Stimulated activated CD4-positive, alpha-beta T cell treated with anti-CD3 and anti-CD28 coated beads, TNF-alpha, amount 100 ng/mL, for 48 hours (primary cell): ENCODE results near the gene NCKAP5.
"Not testable (repeated sequence)": the region's sequence is repeated elsewhere in the genome, so short reads cannot be mapped to it uniquely, and the experiment has no call there.

Experiments
- DNase-seq, 3 donors: peaks; one replicate each; pipeline ENCODE4 v3.0.0-alpha.2; 2020; ENCODE audit warnings: low read depth in 3 of 3

NCKAP5 gene

DNA sequence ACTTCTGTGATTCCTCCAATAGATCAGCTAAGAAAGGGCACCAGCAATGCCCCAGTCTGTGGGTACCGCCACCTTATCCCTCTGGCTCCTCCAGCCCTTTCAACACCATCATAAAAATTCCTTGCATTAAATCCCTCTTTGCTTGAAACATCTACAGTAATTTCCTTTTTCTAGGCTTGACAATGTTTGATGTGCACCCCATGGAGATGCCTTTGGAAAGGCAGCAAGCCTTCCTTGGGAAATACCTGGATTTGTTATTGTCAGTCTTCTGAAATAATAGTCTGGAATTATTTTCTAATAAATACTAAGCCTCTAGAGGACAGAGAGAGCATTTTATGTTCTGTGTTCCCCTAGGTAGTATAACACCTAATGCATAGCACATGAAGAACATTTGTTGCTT is 46.1 kb downstream of the NCKAP5 start:
- no peak for DNase-seq

- DNase-seq, result no peak
These were observed 47.0 kb downstream of the NCKAP5 start for GRCh38 chr2:133521146-133521745.

DNA sequence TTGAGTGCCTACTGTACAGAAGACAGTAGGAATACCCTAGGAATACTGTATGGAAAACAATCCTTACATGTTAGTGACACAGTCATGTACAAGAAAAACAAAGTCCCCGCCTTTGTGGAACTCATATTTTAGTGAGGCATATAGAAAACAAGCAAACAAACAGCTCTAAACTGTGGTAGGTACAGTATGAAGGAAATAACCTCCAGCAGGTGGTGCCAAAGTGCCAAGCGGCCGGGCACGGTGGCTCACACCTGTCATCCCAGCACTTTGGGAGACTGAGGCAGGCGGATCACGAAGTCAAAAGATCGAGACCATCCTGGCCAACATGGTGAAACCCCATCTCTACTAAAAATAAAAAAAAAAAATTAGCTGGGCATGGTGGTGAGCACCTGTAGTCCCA is 48.6 kb downstream of the NCKAP5 start:
- not testable (repeated sequence) for DNase-seq

DNA sequence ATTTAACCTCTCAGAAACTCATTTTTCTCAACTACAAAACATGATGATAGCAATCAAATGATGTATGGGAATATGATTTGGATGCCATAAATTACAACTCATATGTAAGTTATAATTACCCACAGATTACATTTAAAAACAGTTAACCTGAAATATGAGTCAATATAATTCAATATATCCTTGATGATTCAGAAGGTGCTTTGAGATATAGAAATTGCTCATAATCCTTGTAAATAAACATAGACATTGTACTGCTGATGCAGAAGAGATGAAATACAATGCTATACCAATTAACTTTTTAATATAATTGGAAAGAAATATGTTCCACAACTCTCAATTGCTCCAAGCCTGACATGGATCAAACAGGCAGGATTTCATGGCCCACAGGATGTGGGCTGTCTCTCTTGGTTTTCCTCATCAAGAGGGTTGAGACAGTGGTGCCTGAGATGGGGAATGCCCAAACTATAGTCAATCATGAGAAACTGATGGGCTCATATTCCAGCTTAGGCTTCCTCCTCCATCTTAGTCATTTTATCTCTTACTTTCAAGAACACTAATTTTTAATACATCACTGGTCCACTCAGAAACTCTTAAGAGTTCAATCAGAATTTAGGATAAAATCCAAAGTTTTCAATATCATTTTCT is 49.4 kb downstream of the NCKAP5 start:
- DNase-seq, result no peak

DNA sequence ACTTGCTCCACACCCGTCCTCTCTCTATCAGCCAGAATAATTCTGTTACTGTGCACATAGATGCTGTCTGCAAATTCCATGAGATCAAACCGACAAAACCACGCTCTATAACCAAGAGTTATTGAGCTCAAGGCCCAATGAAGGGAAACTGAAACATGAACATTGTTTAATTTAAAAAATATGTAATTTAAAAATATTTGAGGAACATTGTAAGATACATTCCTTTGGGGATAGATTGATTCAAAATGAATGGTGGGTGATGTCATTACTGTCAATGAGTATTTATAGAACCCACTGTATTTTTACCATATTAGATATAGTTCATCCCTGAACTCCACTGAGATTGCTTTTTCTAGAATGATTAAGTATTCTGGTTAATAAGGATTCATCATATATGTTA is 50.4 kb downstream of the NCKAP5 start:
- DNase-seq, result no peak

GRCh38 chr2:133516405-133517026 is 51.7 kb downstream of the NCKAP5 start:
- DNase-seq, result no peak

GRCh38 chr2:133515271-133515670 is 53.0 kb downstream of the NCKAP5 start:
- DNase-seq, result no peak

- no peak for DNase-seq
These were observed 54.4 kb downstream of the NCKAP5 start for GRCh38 chr2:133513893-133514292.

GRCh38 chr2:133512121-133512520 is 56.1 kb downstream of the NCKAP5 start:
- DNase-seq, result no peak

GRCh38 chr2:133511679-133512078 is 56.6 kb downstream of the NCKAP5 start:
- no peak for DNase-seq

GRCh38 chr2:133509777-133510176 is 58.5 kb downstream of the NCKAP5 start:
- no peak for DNase-seq

- no peak for DNase-seq
These were observed 59.6 kb downstream of the NCKAP5 start for GRCh38 chr2:133508546-133509165.

DNA sequence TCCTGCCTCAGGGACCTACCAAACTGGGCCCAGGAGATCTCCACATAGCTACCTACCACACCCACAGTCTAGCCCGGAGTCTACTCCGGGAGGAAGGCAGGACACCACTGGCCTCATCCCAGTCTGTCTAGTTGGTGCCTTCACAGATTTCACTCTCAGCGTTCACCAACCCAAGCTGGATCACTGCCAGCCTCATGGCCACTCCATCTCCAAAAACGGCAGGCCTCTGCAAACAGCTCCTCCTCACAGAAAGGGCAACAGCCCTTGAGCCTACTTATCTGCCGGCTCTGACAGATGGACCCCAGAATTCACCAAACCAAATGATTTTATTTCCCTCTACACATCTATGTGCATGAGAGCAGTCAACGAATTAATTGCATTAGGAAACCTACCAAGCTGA is 61.3 kb downstream of the NCKAP5 start:
- DNase-seq, result no peak

GRCh38 chr2:133504566-133505505 is 63.4 kb downstream of the NCKAP5 start:
- no peak for DNase-seq

GRCh38 chr2:133503927-133504326 is 64.3 kb downstream of the NCKAP5 start:
- no peak for DNase-seq

- DNase-seq, result no peak
These were observed 64.9 kb downstream of the NCKAP5 start for GRCh38 chr2:133503323-133503722.

GRCh38 chr2:133502678-133503077 is 65.6 kb downstream of the NCKAP5 start:
- no peak for DNase-seq

DNA sequence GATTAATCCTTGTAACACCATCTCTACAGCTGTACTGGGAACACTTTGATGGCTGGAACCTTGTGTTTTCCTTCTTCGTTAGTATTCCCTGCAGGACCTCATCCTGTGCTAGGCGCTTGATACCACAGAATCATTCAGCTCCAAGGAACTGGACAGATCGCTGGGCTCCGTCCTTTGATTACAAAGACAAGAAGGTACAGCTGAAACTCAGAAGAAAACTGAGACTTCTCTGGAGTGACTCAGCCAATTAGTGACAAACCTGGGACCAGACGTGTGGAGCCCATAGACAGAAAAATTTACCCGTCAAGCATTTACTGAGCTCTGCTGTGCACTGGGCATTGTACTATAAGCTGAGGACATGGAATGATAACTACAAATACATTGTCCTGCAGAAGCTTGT is 67.3 kb downstream of the NCKAP5 start:
- no peak for DNase-seq

DNA sequence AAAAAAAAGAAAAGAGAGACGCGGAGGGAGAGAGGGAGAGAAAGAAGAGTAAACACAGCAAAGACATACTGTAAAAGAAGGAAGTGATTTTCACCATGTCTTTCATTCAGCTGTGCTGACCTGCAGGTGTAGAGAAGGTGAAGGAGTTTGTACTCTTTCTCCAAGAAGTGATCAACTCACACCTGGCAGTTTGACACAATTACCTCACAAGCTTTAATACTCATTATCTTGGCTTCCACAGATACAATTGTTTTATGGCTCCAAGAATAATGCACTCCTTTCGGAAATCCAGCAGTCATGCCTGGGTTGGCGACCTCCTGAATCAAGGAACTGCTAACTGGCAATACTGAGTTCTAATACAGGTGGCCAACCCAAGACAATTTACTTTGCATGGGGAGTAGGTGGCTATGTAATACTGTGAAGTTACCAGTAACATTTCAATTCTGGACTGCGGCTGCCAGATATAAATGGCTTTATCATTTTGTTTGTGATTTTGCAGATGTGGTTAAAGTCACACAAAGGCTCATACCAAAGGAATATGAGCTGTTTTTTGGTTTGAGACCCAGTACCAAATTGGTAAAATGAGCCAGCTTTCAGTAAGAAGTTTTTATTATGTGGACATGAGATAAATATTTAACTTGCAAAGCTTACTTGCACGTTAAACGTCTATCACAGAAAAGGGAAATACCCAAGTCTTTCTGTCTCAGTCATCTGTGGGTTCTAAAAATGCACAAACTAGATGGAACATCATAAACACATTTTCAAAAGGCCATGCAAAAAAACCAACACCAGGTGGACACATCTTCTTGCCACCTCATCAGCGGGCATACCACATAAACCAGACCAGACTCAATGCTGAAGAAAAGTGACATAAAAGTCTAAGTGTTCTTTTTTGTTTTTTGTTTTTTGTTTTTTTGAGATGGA is 69.3 kb downstream of the NCKAP5 start:
- DNase-seq, result no peak

DNA sequence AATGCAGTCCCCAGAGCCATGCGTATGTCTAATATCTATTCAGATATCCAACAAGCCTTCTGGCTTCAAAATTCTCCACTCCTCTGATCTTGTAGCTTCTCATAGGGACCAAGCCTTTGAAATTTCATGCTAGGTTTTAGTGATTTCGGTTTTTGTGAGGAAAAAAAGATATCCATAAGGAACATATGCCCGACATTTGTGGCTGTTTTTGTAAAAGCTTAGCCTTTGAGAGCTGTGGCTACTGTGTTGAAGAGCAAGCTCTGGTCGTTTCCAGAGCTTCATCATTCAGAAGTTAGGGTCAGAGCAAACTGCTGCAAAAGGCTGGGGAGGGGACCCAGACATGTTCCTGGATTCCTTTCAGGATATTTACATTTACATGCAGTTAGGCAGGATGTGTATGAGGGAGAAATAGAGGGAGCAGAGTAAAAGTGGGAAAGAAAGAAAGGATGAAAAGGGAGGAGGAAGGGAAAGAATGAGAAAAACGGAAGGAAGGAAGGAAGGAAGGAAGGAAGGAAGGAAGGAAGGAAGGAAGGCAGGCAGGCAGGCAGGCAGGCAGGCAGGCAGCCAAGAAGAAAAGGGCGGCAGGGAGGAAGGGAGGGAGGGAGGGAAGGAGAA is 70.2 kb downstream of the NCKAP5 start:
- no peak for DNase-seq
